GM18499 (cell line): ENCODE data around the gene PLTP.

Source experiments
- ATAC-seq: cut with Tn5 transposase; IDR thresholded peaks from one replicate; pipeline ENCODE4 v1.9.1; 2021; ENCODE audit warnings: moderate number of reproducible peaks; ENCODE audit not compliant: insufficient read depth, unreplicated experiment

Gene PLTP

DNA sequence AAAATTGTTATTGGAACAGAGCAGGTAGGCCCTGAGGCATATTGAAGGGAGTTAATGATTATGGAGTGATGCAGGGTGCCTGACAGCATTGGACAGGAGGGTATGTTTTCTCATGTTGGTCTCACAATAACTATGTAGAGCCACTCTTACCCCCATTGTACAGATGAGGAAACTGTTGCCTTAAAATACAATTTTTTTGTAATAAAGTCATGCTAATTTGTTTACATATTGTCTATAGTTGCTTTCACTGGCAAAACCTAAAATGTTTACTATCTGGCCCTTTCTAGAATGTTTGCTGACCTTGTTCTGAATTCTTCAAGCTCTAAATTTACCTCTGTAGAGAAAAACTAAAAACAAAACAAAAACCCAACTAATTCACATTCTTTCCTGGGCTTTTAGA, 60.5 kb downstream of the PLTP start:
- ATAC-seq, result no peak

DNA sequence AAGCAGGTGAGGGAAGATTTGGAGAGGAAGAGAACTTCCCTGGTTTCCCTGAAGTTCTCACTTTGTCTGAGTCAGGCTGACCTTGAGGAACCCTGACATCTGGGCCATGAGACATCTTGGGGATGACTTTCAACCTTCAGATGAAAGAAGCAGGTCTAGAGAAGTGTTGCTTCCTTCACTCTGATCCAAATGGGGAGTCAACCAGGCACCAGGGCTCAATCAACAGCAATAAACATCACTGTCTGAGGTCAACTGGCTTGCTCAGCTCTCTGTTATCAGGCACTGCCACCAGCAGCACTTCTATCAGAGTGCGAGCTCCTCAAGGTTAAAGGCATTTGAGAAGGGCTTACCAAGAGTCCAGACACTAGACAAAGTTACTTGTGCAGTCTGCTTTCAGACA, 61.0 kb downstream of the PLTP start:
- no peak for ATAC-seq

DNA sequence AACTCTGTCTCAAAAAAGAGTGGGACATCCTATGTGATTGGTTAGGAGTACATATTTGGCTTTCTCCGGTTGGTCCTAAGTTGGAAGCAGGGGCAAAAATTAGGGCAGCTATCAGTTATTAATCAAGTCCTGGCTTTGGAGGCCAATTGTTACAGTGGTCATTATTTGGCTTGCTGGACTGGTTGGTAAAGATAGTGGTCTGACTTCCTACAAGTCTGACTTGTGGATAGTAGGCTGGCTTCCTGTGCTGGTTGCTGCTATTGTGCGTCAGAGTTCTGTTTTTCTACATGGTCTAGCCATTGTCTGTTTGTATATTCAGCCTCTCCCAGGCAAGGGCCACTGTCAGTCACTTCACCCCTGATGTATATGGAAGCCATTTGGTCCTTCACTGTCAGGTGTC, 61.7 kb downstream of the PLTP start:
- ATAC-seq, result no peak

DNA sequence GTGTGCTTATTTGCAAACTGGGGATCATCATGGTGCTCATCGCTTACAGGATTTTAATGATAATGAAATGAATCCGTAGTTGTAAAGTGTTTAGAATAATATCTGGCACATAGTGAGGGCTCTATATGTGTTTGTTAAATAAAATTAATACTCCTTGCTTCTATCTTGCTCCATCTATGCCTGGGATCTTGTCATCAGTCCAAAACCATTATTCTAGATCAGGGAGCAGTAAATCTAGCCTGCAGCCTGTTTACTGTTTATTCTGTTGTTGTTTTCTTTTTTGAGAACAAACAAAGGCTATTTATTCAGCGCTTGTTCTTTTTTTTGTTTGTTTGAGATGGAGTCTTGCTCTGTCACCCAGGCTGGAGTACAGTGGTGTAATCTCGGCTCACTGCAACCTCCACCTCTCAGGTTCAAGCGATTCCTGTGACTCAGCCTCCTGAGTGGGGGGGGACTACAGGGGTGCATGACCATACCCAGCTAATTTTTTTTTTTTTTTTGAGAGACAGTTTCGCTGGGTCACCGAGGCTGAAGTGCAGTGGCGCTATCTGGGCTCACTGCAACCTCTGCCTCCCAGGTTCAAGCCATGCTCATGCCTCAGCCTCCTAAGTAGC, 62.9 kb downstream of the PLTP start:
- no peak for ATAC-seq
